ENCODE measurements around the gene ABCC1.

DNA sequence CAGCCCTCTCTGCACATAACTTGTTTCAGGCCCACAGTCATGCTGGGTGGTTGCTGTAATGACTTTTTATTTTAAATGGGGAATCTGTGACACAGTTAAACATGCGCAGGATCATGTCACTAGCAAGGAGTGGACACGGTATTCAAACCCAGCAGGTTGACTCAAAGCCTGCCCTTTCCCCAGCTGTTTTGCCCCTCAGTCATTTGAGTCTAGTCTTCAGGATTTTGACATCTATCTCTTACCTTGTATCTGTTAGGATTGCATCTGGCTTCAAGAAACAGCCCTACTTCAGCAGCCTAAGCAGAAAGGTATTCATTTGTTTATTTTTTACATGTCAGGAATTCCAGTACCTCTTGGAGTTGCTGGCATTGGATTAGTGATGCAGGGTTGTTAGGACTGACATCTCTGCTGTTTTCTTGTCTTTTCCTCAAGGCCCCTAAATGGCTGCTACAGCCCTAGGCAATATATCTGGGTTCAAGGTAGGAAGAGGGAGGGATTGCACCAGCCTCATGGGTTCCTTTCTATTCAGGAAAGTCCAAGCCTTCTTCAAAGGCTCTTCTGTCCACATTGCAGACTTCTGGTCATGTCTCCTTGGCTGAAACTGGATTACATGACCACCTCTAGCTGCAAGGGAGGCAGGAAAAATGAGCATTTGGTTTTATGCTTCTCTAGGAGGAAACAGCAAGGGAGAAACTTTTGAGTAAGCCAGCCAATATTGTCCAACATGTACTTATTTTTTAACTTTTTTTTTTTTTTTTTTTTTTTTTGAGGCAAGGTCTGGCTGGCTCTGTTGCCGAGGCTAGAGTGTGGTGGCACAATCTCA is 22.8 kb downstream of the ABCC1 start:
- TF ChIP-seq EZH2 (IDR thresholded peaks at IDR 0.05; ENCODE audit: low read length) = no peak
- TF ChIP-seq, protein P1, sequence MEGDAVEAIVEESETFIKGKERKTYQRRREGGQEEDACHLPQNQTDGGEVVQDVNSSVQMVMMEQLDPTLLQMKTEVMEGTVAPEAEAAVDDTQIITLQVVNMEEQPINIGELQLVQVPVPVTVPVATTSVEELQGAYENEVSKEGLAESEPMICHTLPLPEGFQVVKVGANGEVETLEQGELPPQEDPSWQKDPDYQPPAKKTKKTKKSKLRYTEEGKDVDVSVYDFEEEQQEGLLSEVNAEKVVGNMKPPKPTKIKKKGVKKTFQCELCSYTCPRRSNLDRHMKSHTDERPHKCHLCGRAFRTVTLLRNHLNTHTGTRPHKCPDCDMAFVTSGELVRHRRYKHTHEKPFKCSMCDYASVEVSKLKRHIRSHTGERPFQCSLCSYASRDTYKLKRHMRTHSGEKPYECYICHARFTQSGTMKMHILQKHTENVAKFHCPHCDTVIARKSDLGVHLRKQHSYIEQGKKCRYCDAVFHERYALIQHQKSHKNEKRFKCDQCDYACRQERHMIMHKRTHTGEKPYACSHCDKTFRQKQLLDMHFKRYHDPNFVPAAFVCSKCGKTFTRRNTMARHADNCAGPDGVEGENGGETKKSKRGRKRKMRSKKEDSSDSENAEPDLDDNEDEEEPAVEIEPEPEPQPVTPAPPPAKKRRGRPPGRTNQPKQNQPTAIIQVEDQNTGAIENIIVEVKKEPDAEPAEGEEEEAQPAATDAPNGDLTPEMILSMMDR (optimal IDR thresholded peaks at IDR 0.05 in 1 of 3, IDR thresholded peaks at IDR 0.05 in 1 of 3, conservative IDR thresholded peaks at IDR 0.05 in 1 of 3; ENCODE audit: extremely low read depth in 1 of 3, insufficient read depth in 2 of 3, low read length in 3 of 3) = no peak
